ENCODE measurements around the gene DOK6.

The DOK6 gene

DNA sequence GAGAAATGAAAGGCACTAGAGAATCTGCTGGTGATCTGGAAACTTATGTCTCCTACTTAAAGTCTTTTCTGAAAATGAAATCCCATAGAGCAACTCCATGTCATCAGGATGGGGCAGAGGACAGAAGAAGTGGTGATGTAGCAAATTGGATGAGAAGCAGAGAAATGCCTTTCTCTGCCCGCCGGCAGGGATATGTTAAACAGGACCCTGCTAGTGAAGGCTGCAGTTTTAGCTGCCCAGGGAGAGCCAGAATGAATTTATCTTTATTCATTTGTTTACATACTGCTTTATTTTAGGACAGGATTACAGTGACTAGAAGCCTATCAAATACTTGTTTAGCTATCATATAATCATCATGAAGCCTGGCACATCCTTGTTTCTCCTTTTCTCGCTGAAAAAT lies 247.0 kb downstream of the DOK6 start:
- H2BK120ac ChIP-seq (ENCODE audit: insufficient read depth, low read length, poor library complexity), result no peak overlapping the region
- H3K4me1 ChIP-seq (ENCODE audit: control insufficient read depth in 1 of 2, insufficient read depth in 2 of 2, low read length in 2 of 2), result no peaks in the 10 kb centered on the region
- H3K36me3 ChIP-seq (ENCODE audit: control insufficient read depth in 1 of 2, insufficient read depth in 2 of 2, low read length in 2 of 2), result no peaks in the 10 kb centered on the region
- no peak overlapping the region for H2BK5ac ChIP-seq (ENCODE audit: low read depth, low read length, poor library complexity)
- no CpG with 5 or more reads among the region's 3 CpGs for WGBS (ENCODE audit: extremely low coverage, insufficient coverage, insufficient read length)
- H3K79me1 ChIP-seq (ENCODE audit: low read length), result no peaks in the 10 kb centered on the region
- H3K79me2 ChIP-seq (ENCODE audit: control insufficient read depth, insufficient read depth, low read length, poor library complexity), result no peaks in the 10 kb centered on the region
- no peak overlapping the region for H3K14ac ChIP-seq (ENCODE audit: low read length)
- H3K9me3 ChIP-seq (ENCODE audit: insufficient read depth, low read depth, low read length), result no peaks in the 10 kb centered on the region
- no peak overlapping the region for H4K91ac ChIP-seq (ENCODE audit: low read depth, low read length)
- no peak overlapping the region for H3K4me2 ChIP-seq (ENCODE audit: low read length)
- no peak overlapping the region for H3K27ac ChIP-seq (ENCODE audit: low read depth, low read length)
- no peak overlapping the region for H3K23ac ChIP-seq (ENCODE audit: low read length)
- no peak overlapping the region for H3K18ac ChIP-seq (ENCODE audit: low read length)
- H3K9ac ChIP-seq (ENCODE audit: low read length), result no peak overlapping the region
- H3K4me3 ChIP-seq (ENCODE audit: low read depth, low read length), result no peak overlapping the region
- no peak overlapping the region for H2AK5ac ChIP-seq (ENCODE audit: low read length)
- no peak overlapping the region for H2AFZ ChIP-seq (ENCODE audit: insufficient read depth, low read length, poor library complexity)
- no peak overlapping the region for H3K4ac ChIP-seq (ENCODE audit: low read depth, low read length)
- no peak for DNase-seq
- no peak overlapping the region for H2BK12ac ChIP-seq (ENCODE audit: low read length)
- no peak overlapping the region for H4K12ac ChIP-seq (ENCODE audit: low read depth, low read length)
- no peaks in the 10 kb centered on the region for H3K27me3 ChIP-seq (ENCODE audit: insufficient read depth, low read length)
- no peak overlapping the region for H4K8ac ChIP-seq (ENCODE audit: low read depth, low read length)

- Histone ChIP-seq H3K4me2 (ENCODE audit: low read length) (no peak overlapping the region), H2AK5ac (ENCODE audit: low read length) (no peak overlapping the region), H3K79me1 (ENCODE audit: low read length) (no peaks in the 10 kb centered on the region), H3K4me3 (ENCODE audit: low read depth, low read length) (no peak overlapping the region), H4K8ac (ENCODE audit: low read depth, low read length) (no peak overlapping the region), H3K4ac (ENCODE audit: low read depth, low read length) (no peak overlapping the region), H3K27ac (ENCODE audit: low read depth, low read length) (no peak overlapping the region), H4K12ac (ENCODE audit: low read depth, low read length) (no peak overlapping the region), H2AFZ (ENCODE audit: insufficient read depth, low read length, poor library complexity) (no peak overlapping the region), H2BK120ac (ENCODE audit: insufficient read depth, low read length, poor library complexity) (no peak overlapping the region), H3K9me3 (ENCODE audit: insufficient read depth, low read depth, low read length) (no peaks in the 10 kb centered on the region), H3K9ac (ENCODE audit: low read length) (no peak overlapping the region), H2BK5ac (ENCODE audit: low read depth, low read length, poor library complexity) (no peak overlapping the region), H2BK12ac (ENCODE audit: low read length) (no peak overlapping the region), H3K18ac (ENCODE audit: low read length) (no peak overlapping the region), H3K79me2 (ENCODE audit: control insufficient read depth, insufficient read depth, low read length, poor library complexity) (no peaks in the 10 kb centered on the region), H3K27me3 (ENCODE audit: insufficient read depth, low read length) (no peaks in the 10 kb centered on the region), H3K14ac (ENCODE audit: low read length) (no peak overlapping the region), H3K23ac (ENCODE audit: low read length) (no peak overlapping the region), H4K91ac (ENCODE audit: low read depth, low read length) (no peak overlapping the region), H3K36me3 (ENCODE audit: control insufficient read depth in 1 of 2, insufficient read depth in 2 of 2, low read length in 2 of 2) (no peaks in the 10 kb centered on the region), H3K4me1 (ENCODE audit: control insufficient read depth in 1 of 2, insufficient read depth in 2 of 2, low read length in 2 of 2) (no peaks in the 10 kb centered on the region)
- no CpG with 5 or more reads among the region's 3 CpGs for WGBS (ENCODE audit: extremely low coverage, insufficient coverage, insufficient read length)
- DNase-seq, result no peak
These were observed 247.8 kb downstream of the DOK6 start for GRCh38 chr18:69648486-69648885.

DNA sequence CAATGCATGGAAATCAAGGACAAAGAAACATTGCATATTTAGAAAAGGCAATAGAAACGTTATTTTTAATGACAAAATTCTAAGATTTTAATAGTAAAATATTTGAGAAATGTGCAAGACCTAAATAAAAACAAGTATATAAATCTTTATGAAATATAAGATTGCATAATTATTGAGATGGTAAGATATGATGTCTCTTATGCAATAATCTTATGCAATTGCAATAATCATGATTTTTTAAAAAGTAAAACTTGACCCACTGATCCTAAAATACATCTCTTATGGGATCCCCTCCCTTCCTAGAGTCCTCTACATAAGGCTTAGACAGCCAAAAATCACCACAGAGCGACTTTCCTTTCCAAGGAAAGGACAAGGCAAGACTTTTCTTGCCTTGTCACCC lies 249.0 kb downstream of the DOK6 start:
- H3K27ac ChIP-seq (ENCODE audit: low read depth, low read length), result no peak overlapping the region
- no peak overlapping the region for H3K4ac ChIP-seq (ENCODE audit: low read depth, low read length)
- no peak overlapping the region for H2BK120ac ChIP-seq (ENCODE audit: insufficient read depth, low read length, poor library complexity)
- no peaks in the 10 kb centered on the region for H3K4me1 ChIP-seq (ENCODE audit: control insufficient read depth in 1 of 2, insufficient read depth in 2 of 2, low read length in 2 of 2)
- H3K79me2 ChIP-seq (ENCODE audit: control insufficient read depth, insufficient read depth, low read length, poor library complexity), result no peaks in the 10 kb centered on the region
- H2BK12ac ChIP-seq (ENCODE audit: low read length), result no peak overlapping the region
- no peak overlapping the region for H3K4me3 ChIP-seq (ENCODE audit: low read depth, low read length)
- H2AK5ac ChIP-seq (ENCODE audit: low read length), result no peak overlapping the region
- H4K91ac ChIP-seq (ENCODE audit: low read depth, low read length), result no peak overlapping the region
- H3K79me1 ChIP-seq (ENCODE audit: low read length), result no peaks in the 10 kb centered on the region
- H3K36me3 ChIP-seq (ENCODE audit: control insufficient read depth in 1 of 2, insufficient read depth in 2 of 2, low read length in 2 of 2), result no peaks in the 10 kb centered on the region
- H3K9ac ChIP-seq (ENCODE audit: low read length), result no peak overlapping the region
- no peak overlapping the region for H3K14ac ChIP-seq (ENCODE audit: low read length)
- no peak overlapping the region for H4K8ac ChIP-seq (ENCODE audit: low read depth, low read length)
- no peak overlapping the region for H3K23ac ChIP-seq (ENCODE audit: low read length)
- DNase-seq, result no peak
- no CpG with 5 or more reads among the region's 2 CpGs for WGBS (ENCODE audit: extremely low coverage, insufficient coverage, insufficient read length)
- H2BK5ac ChIP-seq (ENCODE audit: low read depth, low read length, poor library complexity), result no peak overlapping the region
- no peak overlapping the region for H3K4me2 ChIP-seq (ENCODE audit: low read length)
- no peaks in the 10 kb centered on the region for H3K9me3 ChIP-seq (ENCODE audit: insufficient read depth, low read depth, low read length)
- no peaks in the 10 kb centered on the region for H3K27me3 ChIP-seq (ENCODE audit: insufficient read depth, low read length)
- no peak overlapping the region for H3K18ac ChIP-seq (ENCODE audit: low read length)
- H4K12ac ChIP-seq (ENCODE audit: low read depth, low read length), result no peak overlapping the region
- no peak overlapping the region for H2AFZ ChIP-seq (ENCODE audit: insufficient read depth, low read length, poor library complexity)

- Histone ChIP-seq H3K9me3 (ENCODE audit: insufficient read depth, low read depth, low read length) (no peaks in the 10 kb centered on the region), H2AK5ac (ENCODE audit: low read length) (no peak overlapping the region), H4K12ac (ENCODE audit: low read depth, low read length) (no peak overlapping the region), H2BK5ac (ENCODE audit: low read depth, low read length, poor library complexity) (no peak overlapping the region), H3K27ac (ENCODE audit: low read depth, low read length) (no peak overlapping the region), H4K91ac (ENCODE audit: low read depth, low read length) (no peak overlapping the region), H3K4me2 (ENCODE audit: low read length) (no peak overlapping the region), H3K27me3 (ENCODE audit: insufficient read depth, low read length) (no peaks in the 10 kb centered on the region), H3K4ac (ENCODE audit: low read depth, low read length) (no peak overlapping the region), H2BK12ac (ENCODE audit: low read length) (no peak overlapping the region), H2AFZ (ENCODE audit: insufficient read depth, low read length, poor library complexity) (no peak overlapping the region), H3K36me3 (ENCODE audit: control insufficient read depth in 1 of 2, insufficient read depth in 2 of 2, low read length in 2 of 2) (no peaks in the 10 kb centered on the region), H3K4me1 (ENCODE audit: control insufficient read depth in 1 of 2, insufficient read depth in 2 of 2, low read length in 2 of 2) (no peaks in the 10 kb centered on the region), H3K79me2 (ENCODE audit: control insufficient read depth, insufficient read depth, low read length, poor library complexity) (no peaks in the 10 kb centered on the region), H4K8ac (ENCODE audit: low read depth, low read length) (no peak overlapping the region), H3K79me1 (ENCODE audit: low read length) (no peaks in the 10 kb centered on the region), H3K4me3 (ENCODE audit: low read depth, low read length) (no peak overlapping the region), H3K14ac (ENCODE audit: low read length) (no peak overlapping the region), H3K23ac (ENCODE audit: low read length) (no peak overlapping the region), H2BK120ac (ENCODE audit: insufficient read depth, low read length, poor library complexity) (no peak overlapping the region), H3K18ac (ENCODE audit: low read length) (no peak overlapping the region), H3K9ac (ENCODE audit: low read length) (no peak overlapping the region)
- no CpG with 5 or more reads among the region's 5 CpGs for WGBS (ENCODE audit: extremely low coverage, insufficient coverage, insufficient read length)
- DNase-seq, result no peak
These were observed 250.6 kb downstream of the DOK6 start for GRCh38 chr18:69651243-69651642.

GRCh38 chr18:69655816-69656215 lies 255.1 kb downstream of the DOK6 start:
- no peaks in the 10 kb centered on the region for H3K9me3 ChIP-seq (ENCODE audit: insufficient read depth, low read depth, low read length)
- no peak overlapping the region for H2BK12ac ChIP-seq (ENCODE audit: low read length)
- H3K9ac ChIP-seq (ENCODE audit: low read length), result no peak overlapping the region
- no peak overlapping the region for H4K8ac ChIP-seq (ENCODE audit: low read depth, low read length)
- no peak overlapping the region for H3K27ac ChIP-seq (ENCODE audit: low read depth, low read length)
- no peak overlapping the region for H3K18ac ChIP-seq (ENCODE audit: low read length)
- no peak overlapping the region for H2BK120ac ChIP-seq (ENCODE audit: insufficient read depth, low read length, poor library complexity)
- no peaks in the 10 kb centered on the region for H3K4me1 ChIP-seq (ENCODE audit: control insufficient read depth in 1 of 2, insufficient read depth in 2 of 2, low read length in 2 of 2)
- no peaks in the 10 kb centered on the region for H3K27me3 ChIP-seq (ENCODE audit: insufficient read depth, low read length)
- no peaks in the 10 kb centered on the region for H3K36me3 ChIP-seq (ENCODE audit: control insufficient read depth in 1 of 2, insufficient read depth in 2 of 2, low read length in 2 of 2)
- no peak overlapping the region for H3K4ac ChIP-seq (ENCODE audit: low read depth, low read length)
- no peaks in the 10 kb centered on the region for H3K79me1 ChIP-seq (ENCODE audit: low read length)
- no peak overlapping the region for H2AK5ac ChIP-seq (ENCODE audit: low read length)
- no peak overlapping the region for H3K23ac ChIP-seq (ENCODE audit: low read length)
- H3K4me2 ChIP-seq (ENCODE audit: low read length), result no peak overlapping the region
- no peak overlapping the region for H2BK5ac ChIP-seq (ENCODE audit: low read depth, low read length, poor library complexity)
- DNase-seq, result no peak
- H2AFZ ChIP-seq (ENCODE audit: insufficient read depth, low read length, poor library complexity), result no peak overlapping the region
- H4K12ac ChIP-seq (ENCODE audit: low read depth, low read length), result no peak overlapping the region
- no peak overlapping the region for H3K4me3 ChIP-seq (ENCODE audit: low read depth, low read length)
- H3K14ac ChIP-seq (ENCODE audit: low read length), result no peak overlapping the region
- no peaks in the 10 kb centered on the region for H3K79me2 ChIP-seq (ENCODE audit: control insufficient read depth, insufficient read depth, low read length, poor library complexity)
- no peak overlapping the region for H4K91ac ChIP-seq (ENCODE audit: low read depth, low read length)
